ENCODE results near the gene HOXA7. TPM values are rescaled to one million over a fixed set of nuclear protein-coding genes. Genes with fewer than 3 reads are reported as not detected.

HOXA7 gene
- total and polyA plus RNA-seq, 2 donors (not counting 1 experiment from before 2014, with no cell fraction given): 0.37 TPM; not detected in 1

DNA sequence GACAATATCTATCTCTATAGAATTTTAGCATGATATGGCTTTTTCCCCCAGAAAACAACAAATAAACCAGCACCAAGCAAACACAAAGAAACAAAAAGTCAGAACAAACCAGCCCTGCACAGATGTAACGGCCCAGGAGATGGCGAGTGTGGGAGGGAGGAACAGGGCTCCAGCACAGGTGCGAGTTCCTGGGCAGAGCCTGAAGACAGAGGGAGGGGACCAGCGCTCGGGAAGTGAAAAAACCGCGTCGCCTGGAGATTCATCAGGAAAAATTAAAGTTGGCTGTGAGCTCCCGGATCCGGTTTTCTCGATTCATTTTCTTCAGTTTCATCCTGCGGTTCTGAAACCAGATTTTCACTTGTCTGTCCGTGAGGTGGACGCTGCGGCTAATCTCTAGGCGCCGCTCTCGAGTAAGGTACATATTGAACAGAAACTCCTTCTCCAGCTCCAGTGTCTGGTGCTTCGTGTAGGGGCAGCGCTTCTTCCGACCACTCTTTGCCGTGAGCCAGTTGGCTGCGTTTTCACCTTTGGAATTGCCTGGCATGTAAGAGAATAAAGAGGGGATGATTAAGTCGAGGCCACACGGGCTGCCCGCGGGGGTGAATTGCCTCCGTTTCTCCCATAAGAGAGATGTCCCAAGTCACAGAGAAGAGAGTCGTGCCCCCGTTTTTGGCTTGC is 15.3 kb upstream of the HOXA7 start:
- no peak overlapping the region for H3K27ac ChIP-seq (ENCODE audit: low read length in 2 of 2)
- ChIA-PET CTCF (interaction anchor here (1.0 to 2.8 kb wide), 5 partner anchors 11 to 27 kb away, joined by 3 to 10 read pairs (median 3); no protein-coding TSS in a partner anchor), POLR2A (no interaction called here)
- H3K36me3 ChIP-seq (replicated peaks in 1 of 2; ENCODE audit: control extremely low read depth in 1 of 2, control insufficient read depth in 1 of 2, extremely low read depth in 1 of 2, insufficient read depth in 2 of 2, low read length in 1 of 2): no peaks in the 10 kb centered on the region
- intact Hi-C loops (cut with micrococcal nuclease): no loop called here
- H3K4me1 ChIP-seq (ENCODE audit: control insufficient read depth in 2 of 2, insufficient read depth in 2 of 2, low read length in 2 of 2): peaks cover 41 to 68% of the 10 kb centered on the region in 2 donors
- peaks cover 8% of the 10 kb centered on the region for H4K20me1 ChIP-seq (ENCODE audit: control insufficient read depth, insufficient read depth, low read length, poor library complexity, severe bottlenecking)
- no peak for TF ChIP-seq EZH2 (IDR thresholded peaks at IDR 0.05; ENCODE audit: borderline replicate concordance, insufficient read depth, low read depth, low read length, poor library complexity, severe bottlenecking)
- TF ChIP-seq, protein P1, sequence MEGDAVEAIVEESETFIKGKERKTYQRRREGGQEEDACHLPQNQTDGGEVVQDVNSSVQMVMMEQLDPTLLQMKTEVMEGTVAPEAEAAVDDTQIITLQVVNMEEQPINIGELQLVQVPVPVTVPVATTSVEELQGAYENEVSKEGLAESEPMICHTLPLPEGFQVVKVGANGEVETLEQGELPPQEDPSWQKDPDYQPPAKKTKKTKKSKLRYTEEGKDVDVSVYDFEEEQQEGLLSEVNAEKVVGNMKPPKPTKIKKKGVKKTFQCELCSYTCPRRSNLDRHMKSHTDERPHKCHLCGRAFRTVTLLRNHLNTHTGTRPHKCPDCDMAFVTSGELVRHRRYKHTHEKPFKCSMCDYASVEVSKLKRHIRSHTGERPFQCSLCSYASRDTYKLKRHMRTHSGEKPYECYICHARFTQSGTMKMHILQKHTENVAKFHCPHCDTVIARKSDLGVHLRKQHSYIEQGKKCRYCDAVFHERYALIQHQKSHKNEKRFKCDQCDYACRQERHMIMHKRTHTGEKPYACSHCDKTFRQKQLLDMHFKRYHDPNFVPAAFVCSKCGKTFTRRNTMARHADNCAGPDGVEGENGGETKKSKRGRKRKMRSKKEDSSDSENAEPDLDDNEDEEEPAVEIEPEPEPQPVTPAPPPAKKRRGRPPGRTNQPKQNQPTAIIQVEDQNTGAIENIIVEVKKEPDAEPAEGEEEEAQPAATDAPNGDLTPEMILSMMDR (IDR thresholded peaks at IDR 0.05): no peak
- 6% methylated on average over 27 of the region's 30 CpGs for WGBS (ENCODE audit: insufficient coverage)
- Mint-ChIP-seq H3K27ac (peak overlapping the region; percentile 77), H3K9me3 (ENCODE audit: insufficient read depth) (no peaks in the 10 kb centered on the region), H3K4me1 (peaks cover 19% of the 10 kb centered on the region), H3K4me3 (peak overlapping the region; percentile 44), H3K27me3 (peaks cover 61% of the 10 kb centered on the region)
- peaks cover 0 to 74% (median 19%) of the 10 kb centered on the region in 3 donors for H3K9me3 ChIP-seq (ENCODE audit: control extremely low read depth in 1 of 3, control insufficient read depth in 2 of 3, insufficient read depth in 1 of 3, low read length in 2 of 3)
- no peak overlapping the region for H3K4me2 ChIP-seq (replicated peaks; ENCODE audit: low read depth, low read length, poor library complexity, severe bottlenecking)
- peaks cover 0 to 96% (median 81%) of the 10 kb centered on the region in 4 experiments for H3K27me3 ChIP-seq (replicated peaks in 1 of 4; ENCODE audit: control extremely low read depth in 1 of 4, control insufficient read depth in 3 of 4, insufficient read depth in 4 of 4, low read length in 3 of 4)
- H3K4me3 ChIP-seq (ENCODE audit: control extremely low read depth in 1 of 5, extremely low read depth in 1 of 5, insufficient read depth in 1 of 5, low read depth in 2 of 5, low read length in 4 of 5): no peak overlapping the region
- DNase-seq: peak; percentile 49
- no peak overlapping the region for H3K9ac ChIP-seq (ENCODE audit: low read length)
- ATAC-seq (ENCODE audit: low read depth): no peak
- H2AFZ ChIP-seq (ENCODE audit: insufficient read depth, low read depth, low read length, poor library complexity, severe bottlenecking): no peak overlapping the region
- no peaks in the 10 kb centered on the region for H3K79me2 ChIP-seq (ENCODE audit: control insufficient read depth, insufficient read depth, low read length)

DNA sequence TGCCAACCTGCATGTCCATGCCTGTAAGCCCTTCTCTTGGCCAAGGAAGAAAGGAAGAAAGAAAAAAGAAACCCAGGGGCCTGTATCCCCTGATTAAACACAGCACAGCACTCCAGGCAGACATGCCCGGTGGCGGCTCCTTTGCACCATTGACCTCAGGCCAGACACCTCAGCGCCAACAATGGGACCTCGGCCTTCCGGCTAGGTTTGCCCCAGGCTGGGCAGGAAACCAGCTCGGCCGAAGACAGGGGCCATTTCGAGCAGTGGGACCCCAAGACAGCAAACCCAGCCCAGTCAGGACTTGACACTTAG is 14.8 kb upstream of the HOXA7 start:
- Mint-ChIP-seq H3K27ac (peak overlapping the region; percentile 77), H3K9me3 (ENCODE audit: insufficient read depth) (no peaks in the 10 kb centered on the region), H3K4me3 (no peak overlapping the region), H3K4me1 (peaks cover 19% of the 10 kb centered on the region), H3K27me3 (peaks cover 57% of the 10 kb centered on the region)
- TF ChIP-seq, protein P1 (IDR thresholded peaks at IDR 0.05): no peak
- TF ChIP-seq EZH2 (IDR thresholded peaks at IDR 0.05; ENCODE audit: borderline replicate concordance, insufficient read depth, low read depth, low read length, poor library complexity, severe bottlenecking): no peak
- H2AFZ ChIP-seq (ENCODE audit: insufficient read depth, low read depth, low read length, poor library complexity, severe bottlenecking): no peak overlapping the region
- H3K27me3 ChIP-seq (replicated peaks in 1 of 4; ENCODE audit: control extremely low read depth in 1 of 4, control insufficient read depth in 3 of 4, insufficient read depth in 4 of 4, low read length in 3 of 4): peaks cover 0 to 96% (median 82%) of the 10 kb centered on the region in 4 experiments
- CTCF ChIA-PET: interaction anchor here (1.0 to 2.8 kb wide), 5 partner anchors 10 to 27 kb away, joined by 3 to 10 read pairs (median 3); no protein-coding TSS in a partner anchor
- H3K9me3 ChIP-seq (ENCODE audit: control extremely low read depth in 1 of 3, control insufficient read depth in 2 of 3, insufficient read depth in 1 of 3, low read length in 2 of 3): peaks cover 0 to 79% (median 21%) of the 10 kb centered on the region in 3 donors
- H3K9ac ChIP-seq (ENCODE audit: low read length): no peak overlapping the region
- peaks cover 46 to 72% of the 10 kb centered on the region in 2 donors for H3K4me1 ChIP-seq (ENCODE audit: control insufficient read depth in 2 of 2, insufficient read depth in 2 of 2, low read length in 2 of 2)
- no peak overlapping the region for H3K27ac ChIP-seq (ENCODE audit: low read length in 2 of 2)
- ATAC-seq (ENCODE audit: low read depth) (no peak), DNase-seq (no peak)
- peaks cover 8% of the 10 kb centered on the region for H4K20me1 ChIP-seq (ENCODE audit: control insufficient read depth, insufficient read depth, low read length, poor library complexity, severe bottlenecking)
- intact Hi-C loops (cut with micrococcal nuclease): no loop called here
- H3K4me3 ChIP-seq (ENCODE audit: control extremely low read depth in 1 of 5, extremely low read depth in 1 of 5, insufficient read depth in 1 of 5, low read depth in 2 of 5, low read length in 4 of 5): no peak overlapping the region
- H3K79me2 ChIP-seq (ENCODE audit: control insufficient read depth, insufficient read depth, low read length): no peaks in the 10 kb centered on the region
- H3K4me2 ChIP-seq (replicated peaks; ENCODE audit: low read depth, low read length, poor library complexity, severe bottlenecking): no peak overlapping the region
- 26% methylated on average over 6 of the region's 8 CpGs for WGBS (ENCODE audit: insufficient coverage)
- POLR2A ChIA-PET: no interaction called here
- no peaks in the 10 kb centered on the region for H3K36me3 ChIP-seq (replicated peaks in 1 of 2; ENCODE audit: control extremely low read depth in 1 of 2, control insufficient read depth in 1 of 2, extremely low read depth in 1 of 2, insufficient read depth in 2 of 2, low read length in 1 of 2)

Data from B cell (primary cell).